ENCODE results near the gene CLK3. TPM values are rescaled to one million over a fixed set of nuclear protein-coding genes. Genes with fewer than 3 reads are reported as not detected.

Gene CLK3
- total and polyA plus RNA-seq, 7 experiments from 2014 or later, result 57.8 to 273 (median 169) TPM

DNA sequence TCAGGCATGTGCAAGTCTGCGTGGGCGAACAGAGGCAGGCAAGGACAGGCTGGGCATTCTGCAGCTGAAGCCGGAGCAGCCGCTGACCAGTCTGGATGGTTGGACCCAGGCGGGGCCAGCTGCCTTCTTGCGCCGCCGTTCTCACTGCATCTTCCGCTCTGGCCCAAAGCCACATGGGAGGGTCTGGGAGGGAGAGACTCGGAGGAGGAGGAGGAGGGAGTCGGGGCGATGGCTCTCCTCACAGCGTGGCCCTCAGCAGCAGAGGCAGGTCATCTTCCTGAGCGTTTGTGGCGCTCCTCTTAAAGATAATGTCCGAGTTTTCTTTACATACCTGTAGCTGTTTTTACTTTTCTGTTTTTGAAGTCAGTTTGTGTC is 5.9 kb downstream of the CLK3 start:
- Mint-ChIP-seq H3K9me3 (peaks cover 0 to 3% (median 0%) of the 10 kb centered on the region in 11 donors), H3K36me3 (peaks cover 6 to 49% (median 17%) of the 10 kb centered on the region in 5 donors), H3K4me1 (peaks cover 43 to 67% (median 55%) of the 10 kb centered on the region in 7 donors), H3K27ac (peak overlapping the region; percentile 55 to 91 (median 76)), H3K4me3 (peak overlapping the region in 1 of 10 donors; percentile 60), H3K27me3 (no peaks in the 10 kb centered on the region)
- DNase-seq, result no peak
- no peak for ATAC-seq
- peak overlapping the region; percentile 6 for H3K27ac ChIP-seq (ENCODE audit: low read depth, low read length)
- intact Hi-C loops (cut with micrococcal nuclease), result loop anchor here in 1 of 2 donors (1.0 kb wide), 1 partner anchor 11 kb away; no protein-coding TSS in a partner anchor
- CTCF ChIA-PET, result interaction anchor here (0.7 to 7.6 kb wide), 4 partner anchors 11 to 148 kb away, joined by 3 to 71 read pairs (median 10); no protein-coding TSS in a partner anchor
- no peaks in the 10 kb centered on the region for H3K27me3 ChIP-seq (ENCODE audit: control insufficient read depth in 2 of 2, insufficient read depth in 2 of 2, low read length in 2 of 2)
- H3K4me1 ChIP-seq (ENCODE audit: control insufficient read depth in 2 of 2, insufficient read depth in 2 of 2, low read length in 2 of 2), result peaks cover 19 to 27% of the 10 kb centered on the region in 2 donors
- no peaks in the 10 kb centered on the region for H3K9me3 ChIP-seq (ENCODE audit: control insufficient read depth in 2 of 3, low read length in 3 of 3)
- peaks cover 42 to 82% (median 46%) of the 10 kb centered on the region in 3 experiments for H3K36me3 ChIP-seq (ENCODE audit: control insufficient read depth in 2 of 3, insufficient read depth in 3 of 3, low read length in 3 of 3)
- POLR2A ChIA-PET, result no interaction called here
- H3K4me3 ChIP-seq (ENCODE audit: low read length), result no peak overlapping the region

DNA sequence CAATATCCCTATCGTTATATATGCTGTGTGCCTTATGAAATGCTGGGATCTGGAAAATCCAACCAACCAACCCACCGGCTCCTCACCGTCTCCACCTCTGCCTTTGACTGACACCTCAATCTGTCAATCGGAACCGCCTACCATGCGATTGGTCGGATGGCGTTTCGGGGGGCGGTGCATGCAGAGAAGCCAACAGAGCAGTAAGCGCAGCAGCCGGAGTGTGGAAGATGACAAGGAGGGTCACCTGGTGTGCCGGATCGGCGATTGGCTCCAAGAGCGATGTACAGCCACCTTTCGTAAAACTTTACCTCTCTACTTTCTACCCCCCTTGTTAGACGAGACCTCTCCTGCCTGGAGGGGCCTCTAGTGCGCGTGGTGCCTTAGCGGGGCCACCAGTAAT is 6.3 kb downstream of the CLK3 start:
- H3K27me3 Mint-ChIP-seq, result no peaks in the 10 kb centered on the region
- intact Hi-C loops (cut with micrococcal nuclease), result loop anchor here in 1 of 2 donors (1.0 kb wide), 1 partner anchor 10 kb away; no protein-coding TSS in a partner anchor
- ChIA-PET POLR2A (interaction anchor here (0.8 kb wide), 1 partner anchor 319 kb away, joined by 3 read pairs; no protein-coding TSS in a partner anchor), CTCF (interaction anchor here (1.1 to 7.6 kb wide), 3 partner anchors 11 to 148 kb away, joined by 3 to 71 read pairs (median 16); no protein-coding TSS in a partner anchor)
- Histone ChIP-seq H3K4me3 (ENCODE audit: low read length) (no peak overlapping the region), H3K9me3 (ENCODE audit: control insufficient read depth in 2 of 3, low read length in 3 of 3) (no peaks in the 10 kb centered on the region), H3K27ac (ENCODE audit: low read depth, low read length) (no peak overlapping the region), H3K4me1 (ENCODE audit: control insufficient read depth in 2 of 2, insufficient read depth in 2 of 2, low read length in 2 of 2) (peaks cover 15 to 23% of the 10 kb centered on the region in 2 donors), H3K36me3 (ENCODE audit: control insufficient read depth in 2 of 3, insufficient read depth in 3 of 3, low read length in 3 of 3) (peaks cover 42 to 86% (median 46%) of the 10 kb centered on the region in 3 experiments), H3K27me3 (ENCODE audit: control insufficient read depth in 2 of 2, insufficient read depth in 2 of 2, low read length in 2 of 2) (no peaks in the 10 kb centered on the region)
- peaks cover 0 to 3% (median 0%) of the 10 kb centered on the region in 11 donors for H3K9me3 Mint-ChIP-seq
- peaks cover 39 to 66% (median 51%) of the 10 kb centered on the region in 7 donors for H3K4me1 Mint-ChIP-seq
- peaks cover 6 to 49% (median 17%) of the 10 kb centered on the region in 5 donors for H3K36me3 Mint-ChIP-seq
- ATAC-seq (no peak), DNase-seq (no peak)
- peak overlapping the region in 7 of 9 donors; percentile 13 to 80 (median 55) for H3K27ac Mint-ChIP-seq
- no peak overlapping the region for H3K4me3 Mint-ChIP-seq

DNA sequence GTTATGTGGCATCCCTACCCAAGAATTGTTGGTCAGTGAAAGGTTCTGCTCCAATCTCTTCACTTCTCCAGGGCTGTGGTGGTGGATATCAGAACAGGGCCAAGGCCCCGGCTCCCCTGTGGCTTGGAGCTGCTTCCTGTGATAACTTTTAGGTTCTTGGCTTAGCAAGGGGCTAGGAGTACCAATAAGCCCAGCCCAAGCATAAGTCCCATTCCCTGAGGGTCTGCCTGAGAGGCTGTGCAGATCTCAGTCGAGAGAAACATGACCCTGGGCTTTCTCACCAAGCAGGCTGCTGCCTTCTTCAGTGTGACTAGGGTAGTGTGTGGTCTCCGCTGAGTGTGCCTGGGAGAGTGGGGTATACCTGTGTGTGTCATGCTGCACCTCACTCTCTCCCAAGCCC is 7.1 kb downstream of the CLK3 start:
- H3K27ac ChIP-seq (ENCODE audit: low read depth, low read length), result no peak overlapping the region
- no peak for ATAC-seq
- Mint-ChIP-seq H3K9me3 (peaks cover 0 to 3% (median 0%) of the 10 kb centered on the region in 11 donors), H3K4me3 (no peak overlapping the region), H3K27ac (peak overlapping the region in 3 of 9 donors; percentile 13 to 61 (median 19)), H3K36me3 (peaks cover 6 to 49% (median 18%) of the 10 kb centered on the region in 5 donors), H3K27me3 (no peaks in the 10 kb centered on the region), H3K4me1 (peaks cover 31 to 58% (median 45%) of the 10 kb centered on the region in 7 donors)
- H3K27me3 ChIP-seq (ENCODE audit: control insufficient read depth in 2 of 2, insufficient read depth in 2 of 2, low read length in 2 of 2), result no peaks in the 10 kb centered on the region
- no peaks in the 10 kb centered on the region for H3K9me3 ChIP-seq (ENCODE audit: control insufficient read depth in 2 of 3, low read length in 3 of 3)
- POLR2A ChIA-PET, result interaction anchor here (0.8 to 1.3 kb wide), 2 partner anchors 9 to 318 kb away, joined by 3 to 4 read pairs; no protein-coding TSS in a partner anchor
- peaks cover 7 to 15% of the 10 kb centered on the region in 2 donors for H3K4me1 ChIP-seq (ENCODE audit: control insufficient read depth in 2 of 2, insufficient read depth in 2 of 2, low read length in 2 of 2)
- no peak for DNase-seq
- intact Hi-C loops (cut with micrococcal nuclease), result no loop called here
- no peak overlapping the region for H3K4me3 ChIP-seq (ENCODE audit: low read length)
- peaks cover 49 to 94% (median 52%) of the 10 kb centered on the region in 3 experiments for H3K36me3 ChIP-seq (ENCODE audit: control insufficient read depth in 2 of 3, insufficient read depth in 3 of 3, low read length in 3 of 3)
- CTCF ChIA-PET, result interaction anchor here (0.7 to 7.6 kb wide), 3 partner anchors 10 to 276 kb away, joined by 3 to 71 read pairs (median 16); no protein-coding TSS in a partner anchor

DNA sequence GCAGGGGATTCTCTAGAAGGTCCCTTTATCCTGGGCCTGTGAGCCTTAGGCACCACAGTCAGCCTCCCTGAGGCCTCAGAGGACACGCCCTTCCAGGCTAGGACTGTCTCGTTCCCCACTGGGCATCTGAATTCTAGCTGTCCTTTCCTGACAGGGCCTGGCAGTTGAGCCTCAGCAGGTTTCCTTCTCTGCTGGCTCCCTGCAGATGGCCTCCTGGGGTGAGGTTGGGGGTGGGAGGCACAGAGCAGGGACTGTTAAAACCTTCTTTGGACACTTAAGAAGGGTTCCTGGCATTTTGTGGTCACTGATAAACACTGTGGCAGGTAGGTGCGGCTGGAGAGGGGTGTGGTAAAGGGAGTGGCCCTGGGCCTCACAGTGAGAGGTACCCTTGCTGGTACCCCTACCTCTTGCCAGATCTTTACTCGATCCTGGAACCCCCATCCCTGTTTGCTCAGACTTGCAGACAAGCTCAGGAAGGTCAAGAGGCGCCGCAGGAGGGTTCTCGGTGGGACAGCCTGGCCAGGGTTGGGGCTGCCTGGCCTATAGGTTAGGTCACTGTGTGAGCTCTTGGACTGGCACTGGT is 8.5 kb downstream of the CLK3 start:
- Histone ChIP-seq H3K27ac (ENCODE audit: low read depth, low read length) (peak overlapping the region; percentile 1), H3K27me3 (ENCODE audit: control insufficient read depth in 2 of 2, insufficient read depth in 2 of 2, low read length in 2 of 2) (no peaks in the 10 kb centered on the region), H3K4me3 (ENCODE audit: low read length) (no peak overlapping the region), H3K9me3 (ENCODE audit: control insufficient read depth in 2 of 3, low read length in 3 of 3) (no peaks in the 10 kb centered on the region), H3K36me3 (ENCODE audit: control insufficient read depth in 2 of 3, insufficient read depth in 3 of 3, low read length in 3 of 3) (peaks cover 47 to 100% (median 52%) of the 10 kb centered on the region in 3 experiments), H3K4me1 (ENCODE audit: control insufficient read depth in 2 of 2, insufficient read depth in 2 of 2, low read length in 2 of 2) (peaks cover 4 to 7% of the 10 kb centered on the region in 2 donors)
- peaks cover 25 to 45% (median 33%) of the 10 kb centered on the region in 7 donors for H3K4me1 Mint-ChIP-seq
- H3K27ac Mint-ChIP-seq, result peak overlapping the region in 4 of 9 donors; percentile 26 to 62 (median 50)
- no peak for DNase-seq
- H3K27me3 Mint-ChIP-seq, result no peaks in the 10 kb centered on the region
- peaks cover 6 to 62% (median 22%) of the 10 kb centered on the region in 5 donors for H3K36me3 Mint-ChIP-seq
- ChIA-PET CTCF (interaction anchor here (0.9 kb wide), 1 partner anchor 13 kb away, joined by 3 read pairs; no protein-coding TSS in a partner anchor), POLR2A (interaction anchor here (1.3 kb wide), 1 partner anchor 10 kb away, joined by 4 read pairs; no protein-coding TSS in a partner anchor)
- H3K4me3 Mint-ChIP-seq, result no peak overlapping the region
- peaks cover 0 to 3% (median 0%) of the 10 kb centered on the region in 11 donors for H3K9me3 Mint-ChIP-seq
- intact Hi-C loops (cut with micrococcal nuclease), result no loop called here
- ATAC-seq, result no peak

DNA sequence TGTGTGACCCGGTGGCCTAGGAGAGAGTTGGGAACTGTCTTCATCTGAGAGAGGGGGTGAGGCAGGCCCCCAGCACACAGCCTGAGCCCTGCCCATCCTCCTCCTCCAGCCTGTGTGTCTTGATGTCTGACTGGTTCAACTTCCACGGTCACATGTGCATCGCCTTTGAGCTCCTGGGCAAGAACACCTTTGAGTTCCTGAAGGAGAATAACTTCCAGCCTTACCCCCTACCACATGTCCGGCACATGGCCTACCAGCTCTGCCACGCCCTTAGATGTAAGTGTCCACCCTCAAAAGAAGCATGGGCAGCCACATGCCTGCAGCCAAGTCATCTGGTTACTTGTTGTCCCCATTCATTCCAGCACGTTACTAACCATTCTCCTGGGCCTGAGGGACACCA is 10.1 kb downstream of the CLK3 start:
- peaks cover 6 to 51% (median 22%) of the 10 kb centered on the region in 5 donors for H3K36me3 Mint-ChIP-seq
- CTCF ChIA-PET, result interaction anchor here (0.7 to 1.9 kb wide), 2 partner anchors 9 to 142 kb away, joined by 3 to 11 read pairs; no protein-coding TSS in a partner anchor
- ATAC-seq, result no peak
- POLR2A ChIA-PET, result no interaction called here
- Histone ChIP-seq H3K27ac (ENCODE audit: low read depth, low read length) (no peak overlapping the region), H3K27me3 (ENCODE audit: control insufficient read depth in 2 of 2, insufficient read depth in 2 of 2, low read length in 2 of 2) (no peaks in the 10 kb centered on the region), H3K4me3 (ENCODE audit: low read length) (no peak overlapping the region), H3K4me1 (ENCODE audit: control insufficient read depth in 2 of 2, insufficient read depth in 2 of 2, low read length in 2 of 2) (peaks cover 3% of the 10 kb centered on the region in 2 donors), H3K36me3 (ENCODE audit: control insufficient read depth in 2 of 3, insufficient read depth in 3 of 3, low read length in 3 of 3) (peaks cover 42 to 100% (median 50%) of the 10 kb centered on the region in 3 experiments), H3K9me3 (ENCODE audit: control insufficient read depth in 2 of 3, low read length in 3 of 3) (no peaks in the 10 kb centered on the region)
- no peaks in the 10 kb centered on the region for H3K27me3 Mint-ChIP-seq
- peaks cover 0 to 3% (median 0%) of the 10 kb centered on the region in 11 donors for H3K9me3 Mint-ChIP-seq
- intact Hi-C loops (cut with micrococcal nuclease), result no loop called here
- no peak for DNase-seq
- H3K4me1 Mint-ChIP-seq, result peaks cover 12 to 29% (median 19%) of the 10 kb centered on the region in 7 donors
- no peak overlapping the region for H3K4me3 Mint-ChIP-seq
- peak overlapping the region in 3 of 9 donors; percentile 48 to 71 (median 70) for H3K27ac Mint-ChIP-seq

DNA sequence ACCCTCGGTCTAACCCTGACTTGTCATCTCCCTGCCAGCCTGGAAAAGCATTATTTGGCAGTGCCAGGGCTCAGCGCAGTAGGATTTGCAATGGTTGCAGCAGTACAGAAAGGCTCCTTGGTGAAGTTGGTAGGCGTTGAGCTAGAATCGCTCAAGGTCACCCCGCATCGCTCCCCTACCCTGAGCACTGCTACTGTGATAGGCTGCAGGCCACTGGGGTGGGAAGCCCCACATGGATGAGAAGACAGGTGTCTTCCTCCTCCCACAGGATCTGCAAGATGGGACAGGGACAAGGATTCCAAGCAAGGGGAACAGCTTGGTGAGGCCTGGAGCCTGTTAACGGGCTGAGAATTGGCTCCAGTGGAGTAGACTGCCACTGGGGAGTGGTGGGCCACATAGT is 10.7 kb downstream of the CLK3 start:
- intact Hi-C loops (cut with micrococcal nuclease), result no loop called here
- H3K27ac ChIP-seq (ENCODE audit: low read depth, low read length), result no peak overlapping the region
- ChIA-PET POLR2A (interaction anchor here (1.3 to 1.8 kb wide), 2 partner anchors 10 to 149 kb away, joined by 3 to 6 read pairs; partner anchors contain the start of gene CLK3), CTCF (interaction anchor here (1.3 to 1.9 kb wide), 2 partner anchors 9 to 15 kb away, joined by 4 to 11 read pairs; no protein-coding TSS in a partner anchor)
- H3K27me3 ChIP-seq (ENCODE audit: control insufficient read depth in 2 of 2, insufficient read depth in 2 of 2, low read length in 2 of 2), result no peaks in the 10 kb centered on the region
- no peak overlapping the region for H3K4me3 ChIP-seq (ENCODE audit: low read length)
- H3K4me1 ChIP-seq (ENCODE audit: control insufficient read depth in 2 of 2, insufficient read depth in 2 of 2, low read length in 2 of 2), result no peaks in the 10 kb centered on the region
- no peaks in the 10 kb centered on the region for H3K9me3 ChIP-seq (ENCODE audit: control insufficient read depth in 2 of 3, low read length in 3 of 3)
- peaks cover 5 to 22% (median 13%) of the 10 kb centered on the region in 7 donors for H3K4me1 Mint-ChIP-seq
- H3K27ac Mint-ChIP-seq, result peak overlapping the region in 3 of 9 donors; percentile 38 to 79 (median 77)
- peak overlapping the region in 1 of 10 donors; percentile 56 for H3K4me3 Mint-ChIP-seq
- H3K9me3 Mint-ChIP-seq, result peaks cover 0 to under 1% (median 0%) of the 10 kb centered on the region in 11 donors
- no peak for DNase-seq
- no peak for ATAC-seq
- H3K36me3 ChIP-seq (ENCODE audit: control insufficient read depth in 2 of 3, insufficient read depth in 3 of 3, low read length in 3 of 3), result peaks cover 37 to 100% (median 46%) of the 10 kb centered on the region in 3 experiments
- H3K36me3 Mint-ChIP-seq, result peaks cover under 1 to 45% (median 17%) of the 10 kb centered on the region in 5 donors
- H3K27me3 Mint-ChIP-seq, result no peaks in the 10 kb centered on the region
